ENCODE results near the gene SLC25A31. TPM values are rescaled to one million over a fixed set of nuclear protein-coding genes. Genes with fewer than 3 reads are reported as not detected.

The SLC25A31 gene
- total RNA-seq, 1 donor from 2014 or later = not detected

DNA sequence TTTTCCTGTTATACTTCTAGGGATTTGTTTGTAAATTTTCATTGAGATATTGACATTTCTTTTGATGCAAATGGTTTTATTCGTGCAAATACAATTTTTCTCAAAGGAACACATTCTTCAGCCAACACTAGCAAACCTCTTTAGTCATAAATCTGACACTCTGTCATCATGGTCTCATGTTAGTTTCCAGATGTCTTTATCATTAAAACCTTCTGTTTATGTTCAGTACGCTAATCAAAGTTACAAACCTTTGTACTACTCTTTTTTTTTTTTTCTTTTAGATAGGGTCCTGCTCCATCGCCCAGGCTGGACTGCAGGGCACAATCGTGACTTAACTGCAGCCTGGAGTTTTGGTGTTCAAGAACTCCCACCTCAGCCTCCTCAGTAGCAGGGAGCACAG is 7.1 kb downstream of the SLC25A31 start:
- TF ChIP-seq, protein P1, sequence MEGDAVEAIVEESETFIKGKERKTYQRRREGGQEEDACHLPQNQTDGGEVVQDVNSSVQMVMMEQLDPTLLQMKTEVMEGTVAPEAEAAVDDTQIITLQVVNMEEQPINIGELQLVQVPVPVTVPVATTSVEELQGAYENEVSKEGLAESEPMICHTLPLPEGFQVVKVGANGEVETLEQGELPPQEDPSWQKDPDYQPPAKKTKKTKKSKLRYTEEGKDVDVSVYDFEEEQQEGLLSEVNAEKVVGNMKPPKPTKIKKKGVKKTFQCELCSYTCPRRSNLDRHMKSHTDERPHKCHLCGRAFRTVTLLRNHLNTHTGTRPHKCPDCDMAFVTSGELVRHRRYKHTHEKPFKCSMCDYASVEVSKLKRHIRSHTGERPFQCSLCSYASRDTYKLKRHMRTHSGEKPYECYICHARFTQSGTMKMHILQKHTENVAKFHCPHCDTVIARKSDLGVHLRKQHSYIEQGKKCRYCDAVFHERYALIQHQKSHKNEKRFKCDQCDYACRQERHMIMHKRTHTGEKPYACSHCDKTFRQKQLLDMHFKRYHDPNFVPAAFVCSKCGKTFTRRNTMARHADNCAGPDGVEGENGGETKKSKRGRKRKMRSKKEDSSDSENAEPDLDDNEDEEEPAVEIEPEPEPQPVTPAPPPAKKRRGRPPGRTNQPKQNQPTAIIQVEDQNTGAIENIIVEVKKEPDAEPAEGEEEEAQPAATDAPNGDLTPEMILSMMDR (IDR thresholded peaks at IDR 0.05) = no peak
- DNase-seq (ENCODE audit: low spot score in 2 of 2) = no peak
- Histone ChIP-seq H3K9me3 (no peaks in the 10 kb centered on the region), H3K4me1 (no peaks in the 10 kb centered on the region), H3K27ac (no peak overlapping the region), H3K4me3 (no peak overlapping the region), H3K36me3 (no peaks in the 10 kb centered on the region), H3K27me3 (no peaks in the 10 kb centered on the region)
- intact Hi-C loops (cut with DNase I) = no loop called here

DNA sequence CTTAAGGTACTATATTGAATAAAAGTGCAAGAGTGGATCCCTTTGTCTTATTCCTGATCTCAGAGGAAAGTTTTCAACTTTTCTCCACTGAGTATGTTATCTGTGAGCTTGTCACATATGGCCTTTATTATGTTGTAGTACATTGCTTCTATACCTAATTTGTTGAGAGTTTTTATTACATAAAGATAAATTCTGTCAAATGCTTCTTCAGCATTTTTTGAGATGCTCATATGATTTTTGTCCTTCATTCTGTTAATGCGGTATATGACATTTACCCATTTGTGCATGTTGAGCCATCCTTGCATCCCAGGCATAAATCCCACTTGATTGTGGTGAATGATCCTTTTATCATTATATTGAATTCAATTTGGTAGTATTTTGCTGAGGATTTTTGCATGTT is 11.0 kb downstream of the SLC25A31 start:
- Histone ChIP-seq H3K4me1 (no peaks in the 10 kb centered on the region), H3K36me3 (no peaks in the 10 kb centered on the region), H3K9me3 (no peaks in the 10 kb centered on the region), H3K27ac (no peak overlapping the region), H3K4me3 (no peak overlapping the region), H3K27me3 (no peaks in the 10 kb centered on the region)
- no peak for DNase-seq (ENCODE audit: low spot score in 2 of 2)
- TF ChIP-seq, protein P1 (IDR thresholded peaks at IDR 0.05) = no peak
- intact Hi-C loops (cut with DNase I) = no loop called here

DNA sequence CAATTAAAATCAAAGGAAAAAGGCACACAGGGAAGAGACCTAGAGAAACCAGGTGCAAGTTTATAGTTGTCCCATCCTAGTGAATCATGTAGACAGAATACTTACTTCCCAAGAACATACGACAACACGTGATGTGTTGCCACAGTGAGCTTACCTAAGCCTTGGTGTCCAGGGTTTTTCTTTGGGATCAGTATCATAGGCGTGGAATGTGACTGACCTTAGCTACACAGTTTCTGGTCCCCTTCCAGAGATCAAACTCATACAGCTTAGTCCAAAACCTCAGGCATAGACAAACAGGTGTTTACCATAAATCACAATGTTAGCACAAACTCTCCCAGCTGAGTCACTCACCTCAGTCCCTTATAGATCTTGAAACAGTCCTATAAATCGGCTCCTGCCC is 17.7 kb downstream of the SLC25A31 start:
- H3K4me3 ChIP-seq = no peak overlapping the region
- no peak overlapping the region for H3K27ac ChIP-seq
- peaks cover 6 to 20% of the 10 kb centered on the region in 2 donors for H3K9me3 ChIP-seq
- no peaks in the 10 kb centered on the region for H3K4me1 ChIP-seq
- H3K27me3 ChIP-seq = no peaks in the 10 kb centered on the region
- intact Hi-C loops (cut with DNase I) = no loop called here
- no peak for DNase-seq (ENCODE audit: low spot score in 2 of 2)
- H3K36me3 ChIP-seq = no peaks in the 10 kb centered on the region
- TF ChIP-seq, protein P1 (IDR thresholded peaks at IDR 0.05) = no peak

DNA sequence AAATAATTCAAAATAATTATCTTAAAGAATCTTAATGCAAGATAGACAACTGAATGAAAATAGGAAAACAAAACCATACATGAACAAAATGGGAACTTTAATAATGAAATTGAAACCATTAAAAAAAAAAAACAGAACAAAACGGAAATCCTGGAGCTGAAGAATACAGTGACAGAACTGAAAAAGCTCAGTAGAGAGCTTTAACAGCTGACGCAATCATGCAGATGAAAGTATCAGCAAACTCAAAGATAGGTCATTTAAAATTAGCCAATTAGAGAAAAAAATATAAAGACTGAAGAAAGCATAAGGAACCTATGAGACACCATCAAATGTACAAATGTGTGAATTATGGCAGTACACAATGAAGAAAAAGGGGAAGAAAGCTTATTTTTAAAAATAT is 18.8 kb downstream of the SLC25A31 start:
- H3K27ac ChIP-seq = no peak overlapping the region
- DNase-seq (ENCODE audit: low spot score in 2 of 2) = no peak
- H3K27me3 ChIP-seq = no peaks in the 10 kb centered on the region
- intact Hi-C loops (cut with DNase I) = no loop called here
- H3K36me3 ChIP-seq = no peaks in the 10 kb centered on the region
- TF ChIP-seq, protein P1 (IDR thresholded peaks at IDR 0.05) = no peak
- H3K9me3 ChIP-seq = peaks cover 6 to 20% of the 10 kb centered on the region in 2 donors
- no peaks in the 10 kb centered on the region for H3K4me1 ChIP-seq
- H3K4me3 ChIP-seq = no peak overlapping the region

DNA sequence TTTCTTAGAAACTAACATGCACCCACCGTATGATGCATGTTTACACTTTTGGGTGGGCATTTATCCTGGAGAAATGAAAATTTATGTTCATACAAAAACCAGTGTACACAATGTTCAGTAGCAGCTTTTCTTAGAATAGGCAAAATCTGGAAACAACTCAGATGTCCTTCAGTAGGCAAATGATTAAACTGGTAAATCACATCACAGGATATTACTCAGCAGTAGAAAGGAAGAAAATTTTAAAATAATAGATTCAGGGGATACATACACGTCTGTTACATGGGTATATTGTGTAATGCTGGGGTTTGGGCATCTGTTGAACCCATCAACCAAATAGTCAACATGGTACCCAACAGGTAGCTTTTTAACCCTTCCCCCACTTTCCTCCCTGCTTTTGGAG is 26.7 kb downstream of the SLC25A31 start:
- H3K27me3 ChIP-seq = no peaks in the 10 kb centered on the region
- H3K4me1 ChIP-seq = no peaks in the 10 kb centered on the region
- TF ChIP-seq, protein P1 (IDR thresholded peaks at IDR 0.05) = no peak
- H3K27ac ChIP-seq = no peak overlapping the region
- H3K4me3 ChIP-seq = no peak overlapping the region
- H3K9me3 ChIP-seq = no peaks in the 10 kb centered on the region
- H3K36me3 ChIP-seq = no peaks in the 10 kb centered on the region
- intact Hi-C loops (cut with DNase I) = no loop called here
- no peak for DNase-seq (ENCODE audit: low spot score in 2 of 2)

DNA sequence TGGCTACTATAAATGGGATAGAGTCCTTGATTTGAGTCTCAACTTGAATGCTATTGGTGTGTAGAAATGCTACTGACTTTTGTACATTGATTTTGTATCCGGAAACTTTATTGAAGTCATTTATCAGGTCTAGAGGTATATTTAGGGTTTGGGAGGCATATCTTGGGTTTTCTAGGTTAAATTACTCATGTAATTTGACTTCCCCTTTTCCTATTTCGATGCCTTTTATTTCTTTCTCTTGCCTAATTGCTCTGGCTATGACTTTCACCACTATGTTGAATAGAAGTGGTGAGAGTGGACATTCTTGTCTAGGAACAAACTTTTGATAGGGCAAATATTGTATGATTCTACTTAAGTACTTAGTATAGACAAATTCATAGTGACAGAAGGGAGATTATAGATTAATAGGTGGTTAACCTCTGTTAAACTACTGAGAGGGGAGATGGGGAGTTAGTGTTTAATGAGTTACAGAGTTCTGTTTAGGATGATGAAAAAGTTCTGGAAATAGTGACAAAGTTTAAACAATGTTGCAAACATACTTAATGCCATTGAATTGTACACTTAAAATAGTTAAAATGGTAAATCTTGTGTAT is 29.1 kb downstream of the SLC25A31 start:
- Histone ChIP-seq H3K4me1 (no peaks in the 10 kb centered on the region), H3K27ac (no peak overlapping the region), H3K27me3 (no peaks in the 10 kb centered on the region), H3K4me3 (no peak overlapping the region), H3K9me3 (no peaks in the 10 kb centered on the region), H3K36me3 (no peaks in the 10 kb centered on the region)
- intact Hi-C loops (cut with DNase I) = no loop called here
- no peak for DNase-seq (ENCODE audit: low spot score in 2 of 2)
- TF ChIP-seq, protein P1 (IDR thresholded peaks at IDR 0.05) = no peak
